ENCODE results near the gene TPSAB1.
"Not testable (repeated sequence)": the region's sequence is repeated elsewhere in the genome, so short reads cannot be mapped to it uniquely, and the experiment has no call there.

TPSAB1 gene

DNA sequence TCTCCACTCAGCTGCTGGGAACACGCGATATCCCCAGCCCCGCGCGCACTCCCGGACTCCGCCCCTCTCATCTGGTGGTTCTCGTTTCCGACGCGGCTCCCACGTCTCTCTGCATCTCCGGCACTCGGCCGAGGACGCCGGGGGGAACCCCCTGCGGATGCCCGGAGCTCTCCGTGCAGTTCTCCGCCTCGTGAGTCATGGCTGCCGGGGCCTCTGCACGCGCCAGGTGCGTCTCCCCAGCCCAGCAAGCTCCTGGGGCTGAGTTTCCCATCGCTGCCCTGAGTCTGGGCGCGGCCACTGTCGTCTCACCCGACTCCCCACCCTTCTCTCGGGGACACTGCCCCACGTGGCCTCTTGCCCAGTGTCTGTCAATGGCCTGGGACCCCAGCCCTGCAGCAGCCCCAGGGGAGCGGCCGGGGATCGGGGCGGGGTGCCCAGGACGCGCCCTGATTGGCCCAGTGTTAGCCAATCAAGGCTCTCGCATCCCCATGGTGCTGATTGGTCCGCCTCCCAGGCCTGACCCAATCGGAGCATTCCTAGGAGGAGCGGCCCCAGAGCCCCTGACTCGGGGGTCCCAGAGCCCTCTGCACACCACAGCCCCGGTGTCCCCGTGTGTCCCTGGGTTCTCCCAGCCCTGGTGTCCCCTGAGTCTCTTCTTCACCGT lies 13.3 kb downstream of the TPSAB1 start:
- not testable (repeated sequence) for DNase-seq

DNA sequence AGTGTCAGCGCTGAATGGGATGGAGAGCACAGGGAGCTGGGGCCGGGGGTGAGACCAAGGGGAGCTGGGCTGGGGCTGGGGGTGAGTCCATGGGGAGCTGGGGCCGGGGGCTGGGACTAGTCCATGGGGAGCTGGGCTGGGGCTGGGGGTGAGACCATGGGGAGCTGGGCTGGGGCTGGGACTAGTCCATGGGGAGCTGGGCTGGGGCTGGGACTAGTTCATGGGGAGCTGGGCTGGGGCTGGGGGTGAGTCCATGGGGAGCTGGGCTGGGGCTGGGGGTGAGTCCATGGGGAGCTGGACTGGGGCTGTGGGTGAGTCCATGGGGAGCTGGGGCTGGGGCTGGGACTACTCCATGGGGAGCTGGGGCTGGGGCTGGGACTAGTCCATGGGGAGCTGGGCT lies 14.3 kb downstream of the TPSAB1 start:
- not testable (repeated sequence) for DNase-seq

DNA sequence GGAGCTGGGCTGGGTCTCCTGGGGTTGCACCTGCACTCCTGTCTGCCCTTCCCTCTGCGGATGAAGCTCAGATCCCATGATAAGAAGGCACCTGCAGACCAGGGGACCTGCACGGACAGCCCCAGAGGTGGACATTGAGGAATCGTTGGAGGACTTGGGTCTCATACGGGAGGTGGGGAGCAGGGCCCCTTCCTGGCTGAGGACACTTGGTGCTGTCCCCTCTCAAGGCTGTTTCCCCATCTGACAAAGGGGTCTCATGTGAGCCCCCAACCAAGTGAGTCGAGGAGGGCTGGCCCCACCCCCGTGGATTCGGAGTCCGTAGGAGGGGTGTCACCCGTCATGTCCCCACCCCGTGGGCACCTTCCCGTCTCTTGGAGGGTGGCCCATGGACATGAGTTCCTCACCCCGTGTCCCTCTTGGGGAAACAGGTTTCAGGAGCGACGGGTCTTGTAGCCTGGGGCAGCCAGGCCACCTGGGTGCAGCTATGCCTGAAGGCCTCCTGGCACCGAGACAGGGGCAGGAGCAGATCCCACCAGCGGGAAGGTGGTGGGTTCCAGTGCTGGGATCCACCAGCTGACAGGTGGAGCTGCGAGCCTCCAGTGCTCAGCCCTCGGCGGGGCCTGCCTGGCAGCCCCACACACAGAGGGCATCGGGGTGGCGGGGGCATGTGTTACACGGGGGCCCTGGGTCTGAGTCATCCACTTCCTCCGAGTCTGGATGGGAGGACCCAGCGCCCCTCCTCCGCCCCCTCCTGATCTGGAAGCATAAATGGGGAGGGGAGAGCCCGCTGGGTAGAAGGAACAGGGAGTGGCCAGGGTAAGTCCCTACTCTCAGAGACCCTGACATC lies 15.0 kb downstream of the TPSAB1 start, which contains the start of gene TPSD1:
TSS of gene TPSD1 (plus strand) at position 794 of the 847 bp plus-strand sequence. CDS start 212 bp downstream, outside the sequence.
- not testable (repeated sequence) for DNase-seq

DNA sequence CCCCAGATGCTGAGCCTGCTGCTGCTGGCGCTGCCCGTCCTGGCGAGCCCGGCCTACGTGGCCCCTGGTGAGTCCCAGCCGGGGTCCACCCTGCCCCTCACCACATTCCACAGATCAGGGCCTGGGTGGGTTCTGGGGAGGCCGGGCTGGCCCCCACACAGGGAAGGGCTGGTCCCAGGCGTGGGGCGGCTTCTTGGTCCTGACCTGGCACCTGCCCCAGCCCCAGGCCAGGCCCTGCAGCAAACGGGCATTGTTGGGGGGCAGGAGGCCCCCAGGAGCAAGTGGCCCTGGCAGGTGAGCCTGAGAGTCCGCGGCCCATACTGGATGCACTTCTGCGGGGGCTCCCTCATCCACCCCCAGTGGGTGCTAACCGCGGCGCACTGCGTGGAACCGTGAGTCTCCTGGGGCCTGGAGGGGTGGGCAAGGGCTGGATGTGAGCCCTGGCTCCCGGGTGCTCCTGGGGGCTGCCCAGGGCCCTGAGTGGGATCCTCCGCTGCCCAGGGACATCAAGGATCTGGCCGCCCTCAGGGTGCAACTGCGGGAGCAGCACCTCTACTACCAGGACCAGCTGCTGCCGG lies 15.9 kb downstream of the TPSAB1 start:
- not testable (repeated sequence) for DNase-seq

DNA sequence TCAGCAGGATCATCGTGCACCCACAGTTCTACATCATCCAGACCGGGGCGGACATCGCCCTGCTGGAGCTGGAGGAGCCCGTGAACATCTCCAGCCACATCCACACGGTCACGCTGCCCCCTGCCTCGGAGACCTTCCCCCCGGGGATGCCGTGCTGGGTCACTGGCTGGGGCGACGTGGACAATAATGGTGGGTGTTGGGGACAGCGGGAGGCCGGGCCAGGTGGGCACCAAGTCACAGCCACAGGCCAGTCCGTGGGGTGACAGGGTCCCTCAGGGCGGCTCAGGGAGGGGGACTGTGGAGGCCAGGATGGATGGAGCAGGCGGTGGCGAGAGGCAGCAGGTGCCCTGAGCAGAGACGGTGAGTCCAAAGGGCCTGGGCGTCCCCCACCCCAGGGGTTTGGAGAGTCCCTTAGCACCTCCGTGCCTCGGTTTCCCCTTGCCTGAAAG lies 16.4 kb downstream of the TPSAB1 start:
- DNase-seq: no peak

DNA sequence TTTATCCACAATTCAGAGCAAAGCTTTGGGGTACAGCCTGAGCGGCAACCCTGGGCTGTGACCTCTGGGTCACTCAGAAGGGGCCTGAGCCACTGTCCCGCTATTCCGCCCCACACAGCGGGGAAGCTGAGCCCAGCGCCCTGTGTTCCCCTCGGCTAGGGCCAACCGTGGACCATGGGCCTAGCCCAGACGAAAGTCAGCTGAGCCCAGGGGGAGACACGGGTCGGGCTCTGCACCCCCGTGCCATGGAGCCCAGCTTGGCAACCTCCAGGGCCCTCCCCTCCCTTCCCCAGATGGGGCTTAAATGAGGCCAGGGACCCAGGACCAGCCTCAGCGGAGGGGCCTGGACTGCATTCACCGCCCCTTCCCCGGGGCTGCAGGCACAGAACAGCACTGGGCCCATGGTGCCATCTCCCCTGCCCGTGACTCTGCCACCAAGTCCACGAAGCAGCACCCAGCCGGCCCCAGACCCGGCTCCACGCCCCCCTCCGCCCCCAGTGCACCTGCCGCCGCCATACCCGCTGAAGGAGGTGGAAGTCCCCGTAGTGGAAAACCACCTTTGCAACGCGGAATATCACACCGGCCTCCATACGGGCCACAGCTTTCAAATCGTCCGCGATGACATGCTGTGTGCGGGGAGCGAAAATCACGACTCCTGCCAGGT lies 17.2 kb downstream of the TPSAB1 start:
- no peak for DNase-seq

DNA sequence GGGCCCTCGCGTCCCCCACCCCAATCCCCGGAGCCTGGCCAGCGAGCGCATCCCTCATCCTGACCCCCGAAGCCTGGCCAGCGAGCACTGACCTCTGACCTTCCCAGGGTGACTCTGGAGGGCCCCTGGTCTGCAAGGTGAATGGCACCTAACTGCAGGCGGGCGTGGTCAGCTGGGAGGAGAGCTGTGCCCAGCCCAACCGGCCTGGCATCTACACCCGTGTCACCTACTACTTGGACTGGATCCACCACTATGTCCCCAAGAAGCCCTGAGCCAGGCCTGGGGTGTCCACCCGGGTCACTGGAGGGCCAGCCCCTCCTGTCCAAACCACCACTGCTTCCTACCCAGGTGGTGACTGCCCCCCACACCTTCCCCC lies 17.7 kb downstream of the TPSAB1 start:
- no peak for DNase-seq

DNA sequence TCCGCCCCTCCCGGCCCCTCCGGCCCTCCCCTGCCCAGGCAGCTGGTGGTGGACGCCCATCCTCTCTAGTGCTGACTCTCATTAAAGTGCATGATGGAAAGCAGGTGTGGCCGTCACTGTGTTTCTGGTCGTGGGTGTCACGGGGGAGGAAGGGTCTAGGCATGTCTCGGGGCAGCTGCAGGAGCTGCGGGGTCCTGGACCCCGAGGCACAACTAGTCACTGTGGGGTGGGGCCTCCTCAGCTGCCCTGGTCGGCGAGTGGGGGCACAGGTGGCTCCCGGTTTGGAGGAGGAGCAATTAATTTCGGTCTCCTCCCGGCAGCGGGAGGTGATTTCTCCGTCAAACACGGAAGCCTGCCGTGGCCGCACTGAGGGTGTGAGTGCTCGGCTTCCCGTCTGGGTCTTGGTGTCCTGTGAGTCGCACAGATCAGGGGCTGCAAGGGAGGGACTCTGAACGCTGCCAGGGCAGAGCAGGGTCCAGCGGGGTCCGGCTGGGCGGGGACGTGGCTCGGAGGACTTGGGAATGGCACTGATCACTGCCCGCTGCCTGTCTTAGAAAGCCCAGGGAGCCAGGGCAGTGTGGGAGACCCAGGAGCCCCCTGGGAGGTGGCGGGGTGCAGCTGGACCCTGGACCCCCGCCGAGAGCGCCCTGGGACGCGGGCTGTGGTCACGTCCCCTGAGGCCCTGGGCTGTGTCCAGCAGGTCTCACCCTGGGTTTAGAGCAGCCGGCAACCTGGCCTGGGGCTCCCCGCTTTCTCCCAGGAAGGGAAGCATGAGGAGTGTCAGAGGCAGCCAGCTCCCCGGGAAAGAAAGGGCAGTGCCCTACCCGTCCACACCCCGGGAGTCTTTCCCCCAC lies 18.6 kb downstream of the TPSAB1 start:
- no peak for DNase-seq

DNA sequence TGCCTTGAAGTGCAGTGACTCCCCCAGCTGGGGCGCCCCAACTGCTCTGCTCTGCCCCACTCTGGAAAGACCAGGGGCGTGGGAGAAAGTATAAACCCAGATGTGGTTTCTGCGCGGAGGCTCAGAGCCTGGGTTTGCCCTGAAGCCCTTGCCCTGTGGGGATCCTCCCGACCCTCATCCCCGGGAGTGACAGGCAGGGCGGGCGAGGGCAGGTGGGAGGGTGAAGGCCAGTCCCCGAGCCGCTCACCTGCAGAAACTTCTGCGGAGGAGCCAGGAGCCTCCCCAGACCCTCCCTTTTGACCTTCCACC lies 19.2 kb downstream of the TPSAB1 start:
- DNase-seq: no peak

DNA sequence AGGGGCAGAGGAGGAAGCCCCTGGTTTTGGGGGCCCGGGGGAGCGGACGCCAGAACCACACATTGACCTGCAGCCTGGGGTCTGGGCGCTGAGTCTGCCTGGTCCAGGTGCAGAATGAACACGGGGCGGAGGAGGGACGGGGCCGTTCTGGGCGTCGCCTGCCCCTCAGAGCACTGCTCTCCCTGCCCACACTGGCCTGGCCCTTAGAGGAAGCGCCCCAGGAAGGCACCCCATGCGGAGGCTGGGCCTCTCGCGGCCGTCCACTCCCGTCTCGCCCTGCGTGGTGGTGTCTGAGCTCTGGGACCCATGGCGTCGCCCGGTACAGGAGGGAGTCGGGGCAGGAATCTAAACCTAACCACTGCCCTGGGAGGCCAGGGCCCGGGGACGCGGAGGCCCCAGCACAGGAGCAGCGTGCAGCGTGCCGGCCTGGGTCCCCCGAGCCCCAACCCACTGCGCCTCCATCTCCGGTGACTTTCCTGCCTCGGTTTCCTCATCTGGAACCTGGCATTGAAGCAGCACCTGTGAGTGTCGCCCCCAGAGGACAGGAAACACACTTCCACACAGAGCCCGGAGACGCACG lies 19.7 kb downstream of the TPSAB1 start:
- no peak for DNase-seq

DNA sequence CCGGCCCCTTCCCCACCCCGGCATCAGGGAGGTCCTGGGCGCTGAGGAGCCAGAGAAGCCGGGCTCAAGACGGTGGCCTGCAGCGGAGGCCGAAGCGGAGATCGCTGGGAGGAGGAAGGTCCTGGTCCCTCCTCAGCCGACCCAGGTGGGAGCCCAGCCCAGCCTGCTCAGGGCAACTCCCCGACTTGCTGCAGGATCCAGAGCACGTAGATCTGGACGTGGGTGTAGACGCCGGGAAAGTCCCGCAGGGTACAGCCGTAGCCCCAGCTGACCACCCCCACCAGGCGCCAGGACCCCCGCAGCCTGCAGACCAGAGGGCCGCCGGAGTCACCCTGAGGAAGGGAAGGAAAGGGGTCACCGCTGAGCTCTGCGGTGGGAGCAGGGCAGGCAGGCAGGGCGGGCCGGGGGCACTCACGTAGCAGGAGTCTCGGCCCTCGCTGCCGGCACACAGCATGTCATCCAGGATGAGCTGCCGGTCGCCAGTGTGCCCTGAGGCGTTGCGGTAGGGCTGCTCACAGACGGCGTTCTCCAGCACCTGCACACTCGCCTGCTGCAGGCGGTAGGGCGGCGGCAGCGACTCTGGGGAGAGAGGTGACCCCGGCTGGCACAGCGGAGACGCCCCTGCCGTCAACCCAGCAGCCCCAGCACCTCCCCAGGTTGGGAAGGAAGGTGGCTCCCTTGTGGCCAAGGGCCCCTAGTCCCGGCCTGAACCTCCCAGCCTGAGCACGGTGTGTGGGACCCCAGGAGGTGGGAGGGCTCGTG lies 20.8 kb downstream of the TPSAB1 start:
- DNase-seq: no peak

DNA sequence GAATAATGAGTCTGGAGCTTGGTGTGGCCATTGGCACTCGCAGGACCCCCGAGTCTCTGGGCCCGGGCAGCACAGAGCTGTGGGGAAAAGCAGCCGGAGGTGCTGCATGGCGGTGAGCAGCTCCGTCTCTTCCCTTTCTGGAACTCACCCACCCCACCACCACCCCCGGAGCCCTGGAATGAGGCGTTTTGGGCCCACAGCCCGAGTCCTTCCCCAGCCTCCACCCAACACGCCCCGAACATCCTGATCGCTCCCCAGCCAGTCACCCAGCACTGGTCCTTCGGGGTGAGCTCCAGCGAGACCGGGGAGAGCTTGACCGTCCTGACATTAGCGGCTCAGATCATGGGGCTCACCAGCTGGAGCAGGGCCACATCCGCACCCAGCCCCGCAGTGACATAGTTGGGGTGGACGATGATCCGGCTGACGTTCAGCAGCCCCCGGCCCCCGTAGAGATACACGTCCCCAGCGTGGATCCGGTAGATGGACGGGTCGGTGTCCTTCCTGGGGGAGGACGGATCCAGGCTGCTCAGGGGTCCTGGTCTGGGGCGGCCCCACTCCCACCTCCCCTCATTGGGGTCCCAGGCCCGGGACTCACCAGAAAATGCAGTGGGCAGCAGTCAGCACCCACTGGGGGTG lies 21.8 kb downstream of the TPSAB1 start:
- DNase-seq: no peak

DNA sequence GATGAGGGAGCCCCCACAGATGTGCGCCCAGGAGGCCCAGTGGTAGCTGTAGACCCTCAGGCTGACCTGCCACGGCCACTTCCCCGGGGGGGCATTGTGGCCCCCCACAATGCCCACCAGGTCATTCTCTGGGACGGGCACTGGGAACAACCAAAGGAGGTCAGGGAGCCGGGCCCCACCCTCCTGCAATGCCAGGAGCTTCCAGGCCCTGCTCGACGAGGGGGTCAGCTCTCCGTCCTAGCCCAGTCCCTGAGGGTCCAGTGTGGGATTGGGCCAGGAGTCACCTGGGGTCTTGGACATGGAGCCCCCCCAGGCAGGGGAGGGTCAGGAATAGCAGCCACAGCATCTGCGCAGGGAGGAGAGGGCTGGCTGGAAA lies 22.3 kb downstream of the TPSAB1 start:
- no peak for DNase-seq

DNA sequence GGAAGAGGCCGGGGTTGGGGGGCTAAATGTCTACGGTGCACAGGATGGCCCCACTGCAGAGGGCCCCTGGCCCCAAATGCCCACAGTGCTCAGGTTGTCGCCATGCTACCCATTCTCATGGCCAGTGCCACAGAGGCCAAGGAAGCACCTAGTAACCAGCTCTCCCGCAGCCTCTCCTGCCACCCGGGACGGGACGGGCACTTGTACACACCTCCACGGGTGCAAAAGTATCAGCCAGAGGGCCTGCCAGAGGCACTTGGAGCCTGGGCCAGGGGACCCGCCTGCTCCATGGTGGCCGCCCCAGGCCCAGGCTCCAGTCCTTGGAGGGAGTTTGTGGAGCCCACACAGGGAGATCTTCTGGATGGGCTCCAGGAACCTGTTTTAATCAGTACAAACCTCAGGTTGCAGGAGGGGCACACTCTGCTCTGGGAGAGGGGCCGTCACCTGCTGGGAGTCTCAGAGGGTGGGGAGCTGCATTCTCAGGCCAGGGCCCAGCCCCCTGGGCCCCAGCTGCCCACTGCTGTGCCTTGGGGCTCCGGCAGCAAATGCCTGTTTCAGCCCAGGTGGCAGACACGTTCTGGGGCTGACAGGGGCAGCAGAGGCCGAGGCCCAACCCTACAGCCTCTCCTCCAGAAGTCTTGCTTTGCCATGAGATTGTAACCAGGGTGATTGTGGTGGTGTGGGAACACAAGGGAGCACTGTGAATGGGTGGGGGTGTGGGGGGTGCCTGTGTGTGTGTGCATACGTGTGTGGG lies 23.3 kb downstream of the TPSAB1 start:
- no peak for DNase-seq

DNA sequence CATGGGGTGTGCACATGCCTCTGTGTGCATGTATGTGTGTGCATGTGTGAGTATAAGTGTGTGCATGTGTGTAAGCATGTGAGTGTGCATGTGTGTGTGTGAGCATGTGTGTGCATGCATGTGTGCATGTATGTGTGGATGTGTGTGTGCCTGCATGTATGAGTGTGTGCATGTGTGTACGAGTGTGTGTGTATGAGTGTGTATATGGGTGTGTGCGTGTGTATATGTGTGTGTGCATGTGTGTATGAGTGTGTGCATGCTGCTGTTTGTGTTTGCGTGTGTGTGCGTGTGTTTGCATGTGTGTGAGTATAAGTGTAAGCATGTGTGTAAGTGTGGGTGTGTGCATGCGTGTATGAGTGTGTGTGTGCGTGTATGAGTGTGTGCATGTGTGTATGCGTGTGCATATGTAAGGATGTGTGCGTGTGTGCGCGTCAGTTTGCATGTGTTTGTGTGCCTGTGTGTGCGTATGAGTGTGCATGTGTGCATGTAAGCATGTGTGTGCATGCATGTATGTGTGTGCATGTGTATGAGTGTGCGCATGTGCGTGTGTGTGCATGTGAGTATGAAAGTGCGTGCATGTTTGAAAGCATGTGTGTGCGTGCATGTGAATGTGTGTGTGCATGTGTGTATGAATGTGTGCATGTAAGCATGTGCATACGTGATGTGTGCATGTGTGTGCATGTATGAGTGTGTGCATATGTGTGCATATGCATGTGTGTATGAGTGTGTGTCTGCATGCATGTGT lies 24.0 kb downstream of the TPSAB1 start:
- no peak for DNase-seq

DNA sequence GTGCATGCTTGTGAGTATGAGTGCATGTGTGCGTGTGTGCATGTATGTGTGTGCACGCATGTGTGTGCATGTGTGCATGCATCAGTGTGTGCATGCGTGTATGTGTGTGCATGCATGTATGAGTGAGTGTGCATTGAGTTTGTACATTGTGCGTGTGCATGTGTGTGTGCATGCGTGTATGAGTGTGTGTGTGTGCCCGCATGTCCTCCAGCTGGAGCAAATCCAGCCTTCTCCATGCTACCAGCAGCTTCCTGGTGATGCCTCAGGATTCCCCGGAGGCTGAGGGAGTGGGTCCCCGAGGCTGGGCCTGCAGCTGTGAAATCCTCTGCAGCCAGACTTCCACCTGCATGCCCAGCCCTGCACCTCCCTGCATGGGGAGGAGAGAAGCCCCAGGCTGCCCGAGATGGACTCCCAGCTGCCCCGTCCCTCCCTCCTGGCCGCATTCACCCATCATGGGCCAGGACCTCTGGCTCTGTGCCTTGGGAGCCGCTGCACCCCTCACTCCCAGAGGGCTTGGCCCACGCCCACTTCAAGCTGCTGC lies 24.7 kb downstream of the TPSAB1 start:
- DNase-seq: no peak

DNA sequence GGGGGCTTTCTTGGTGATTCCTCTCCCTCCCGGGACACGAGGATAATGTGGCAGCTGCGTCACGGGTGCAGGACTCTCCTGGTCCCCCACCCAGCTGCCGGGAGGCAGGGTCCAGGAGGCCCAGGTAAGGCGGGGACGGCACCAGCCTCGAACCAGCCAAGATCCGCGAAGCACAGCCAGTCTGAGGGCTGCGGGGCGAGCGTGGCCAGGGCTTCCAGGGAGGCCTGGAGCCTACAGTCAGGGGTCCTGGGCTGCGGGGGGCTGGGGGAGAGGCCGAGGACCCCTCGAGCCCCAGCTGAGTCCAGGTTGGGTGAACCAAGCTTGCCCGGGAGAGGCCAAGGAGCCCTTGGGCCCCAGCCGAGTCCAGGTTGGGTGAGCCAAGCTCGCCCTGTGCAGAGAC lies 25.3 kb downstream of the TPSAB1 start:
- DNase-seq: no peak

DNA sequence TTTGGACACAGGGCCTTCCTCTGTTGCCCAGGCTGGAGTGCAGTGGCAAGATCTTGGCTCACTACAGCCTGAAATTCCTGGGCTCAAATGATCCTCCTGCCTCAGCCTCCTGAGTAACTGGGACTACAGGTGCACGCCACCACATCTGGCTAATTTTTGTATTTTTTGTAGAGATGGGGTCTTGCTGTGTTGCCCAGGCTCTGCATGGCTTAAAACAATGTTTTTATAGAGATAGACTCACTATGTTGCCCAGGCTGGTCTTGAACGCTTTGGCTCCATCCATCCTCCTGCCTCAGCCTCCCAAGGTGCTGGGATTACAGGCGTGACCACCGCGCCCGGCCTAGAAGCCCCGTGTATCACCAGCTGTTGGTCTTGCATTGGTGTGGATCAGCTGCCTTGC lies 28.9 kb downstream of the TPSAB1 start:
- not testable (repeated sequence) for DNase-seq

DNA sequence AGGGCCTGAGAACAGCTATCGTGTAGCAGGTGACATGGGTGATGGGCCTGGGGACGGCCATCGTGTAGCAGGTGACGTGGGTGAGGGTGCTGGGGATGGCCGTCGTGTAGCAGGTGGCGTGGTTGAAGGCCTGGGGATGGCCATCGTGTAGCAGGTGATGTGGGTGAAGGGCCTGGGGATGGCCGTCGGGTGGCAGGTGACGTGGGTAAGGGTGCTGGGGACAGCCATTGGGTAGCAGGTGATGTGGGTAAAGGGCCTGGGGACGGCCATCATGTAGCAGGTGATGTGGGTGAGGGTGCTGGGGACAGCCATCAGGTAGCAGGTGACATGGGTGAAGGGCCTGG lies 30.8 kb downstream of the TPSAB1 start:
- no peak for DNase-seq

All from SHP77 treated with DMSO at 0.1 percent for 48 hours (cell line).